HepG2 (cell line): ENCODE results near the gene L1CAM. TPM values are rescaled to one million over a fixed set of nuclear protein-coding genes. Genes with fewer than 3 reads are reported as not detected.

Source experiments
- ATAC-seq: fragments of 200-7000 bp; cut with Tn5 transposase; 3 replicates; pipeline ENCODE4 v1.9.1; 2020; ENCODE audit warnings: mild to moderate bottlenecking, moderate library complexity
- BruUV-seq: library from RNA; stranded (reverse); fragments of 400-500 nt; replicated peaks from 2 replicates; lab custom pipeline; 2021; lab: Mats Ljungman, UMichigan
- CTCF ChIA-PET: fragments of 300-600 bp; formaldehyde crosslinking; extraction: SDS; loops from one replicate; lab custom pipeline; 2021; ENCODE audit warnings: low total read pairs, inconsistent platforms, low intra/inter-chr PET ratio; lab: Yijun Ruan, JAX
- POLR2A ChIA-PET: fragments of 350-600 bp; sonication (Branson Sonifier 250); formaldehyde crosslinking; loops from one replicate; lab custom pipeline; 2020; ENCODE audit warnings: antibody characterized with exemption, inconsistent platforms; lab: Yijun Ruan, JAX
- DNase-seq: peaks from one replicate; pipeline ENCODE4 v3.0.0-alpha.2; 2015; ENCODE audit warnings: low spot score
- FAIRE-seq: peaks from 3 replicates; lab custom pipeline; 2011; peaks lifted over from hg19 to GRCh38; lab: Jason Lieb, UNC
- H2AFZ ChIP-seq: one replicate; pipeline ENCODE4 v1.6.1; 2011; ENCODE audit warnings: low read length, inconsistent platforms
- H3K27ac ChIP-seq: fragments of 300-600 bp; 3 replicates; pipeline ENCODE4 v1.8.0; 2011; ENCODE audit warnings: mixed run types, mild to moderate bottlenecking, mixed read lengths, low read length, inconsistent platforms; ENCODE audit not compliant: insufficient read depth; ENCODE audit errors: extremely low read length
- H3K27me3 ChIP-seq, 2 experiments: fragments of 200-600 bp in 1 of 2; 2 replicates in 1 of 2; 3 replicates in 1 of 2; pipeline versions ENCODE4 v1.6.0 to v1.8.0; 2011; ENCODE audit warnings: low read length in 2 of 2, mild to moderate bottlenecking in 2 of 2, moderate library complexity in 2 of 2, inconsistent platforms in 1 of 2; ENCODE audit not compliant: insufficient read depth in 2 of 2, control insufficient read depth in 1 of 2
- H3K36me3 ChIP-seq, 2 experiments: fragments of 200-600 bp in 1 of 2; replicated peaks in 1 of 2; 2 replicates in 1 of 2; 3 replicates in 1 of 2; pipeline versions ENCODE4 v1.5.1 to v1.8.0; 2011; ENCODE audit warnings: low read length in 2 of 2, inconsistent platforms in 1 of 2; ENCODE audit not compliant: insufficient read depth in 2 of 2, control insufficient read depth in 1 of 2
- H3K4me1 ChIP-seq: 2 replicates; pipeline ENCODE4 v1.5.1; 2012; ENCODE audit warnings: low read length, inconsistent platforms; ENCODE audit not compliant: insufficient read depth
- H3K4me2 ChIP-seq: 2 replicates; pipeline ENCODE4 v1.6.0; 2011; ENCODE audit warnings: low read depth, low read length, inconsistent platforms
- H3K4me3 ChIP-seq, 3 experiments: fragments of 200-600 bp in 1 of 3; sonication (generic), shearing (Covaris generic) in 1 of 3; replicated peaks in 1 of 3; 2 replicates each; pipeline ENCODE4 v1.5.1; 2011 to 2016; ENCODE audit warnings: low read length in 3 of 3, inconsistent platforms in 2 of 3, low read depth in 2 of 3, mild to moderate bottlenecking in 2 of 3, control low read depth in 1 of 3, mixed read lengths in 1 of 3; ENCODE audit not compliant: insufficient read depth in 1 of 3
- H3K79me2 ChIP-seq: one replicate; pipeline ENCODE4 v1.6.1; 2011; ENCODE audit warnings: low read length, inconsistent platforms; ENCODE audit not compliant: insufficient read depth
- H3K9ac ChIP-seq: 2 replicates; pipeline ENCODE4 v1.6.0; 2011; ENCODE audit warnings: mild to moderate bottlenecking, low read depth, low read length, inconsistent platforms; ENCODE audit not compliant: insufficient read depth
- H3K9me3 ChIP-seq: 2 replicates; pipeline ENCODE4 v1.5.1; 2012; ENCODE audit warnings: mild to moderate bottlenecking, low read length
- H4K20me1 ChIP-seq: 2 replicates; pipeline ENCODE4 v1.6.0; 2011; ENCODE audit warnings: inconsistent platforms, mild to moderate bottlenecking, low read length, moderate library complexity; ENCODE audit not compliant: insufficient read depth
- BRD4 ChIP-seq: sonication (generic); formaldehyde crosslinking; IDR thresholded peaks from 2 replicates; pipeline ENCODE4 v1.4.0; 2020; ENCODE audit warnings: missing genetic modification reagents
- CEBPB ChIP-seq: IDR thresholded peaks from 2 replicates; pipeline ENCODE4 v1.6.1; 2011; ENCODE audit warnings: low read depth, low read length, improper control_type of control experiment, borderline replicate concordance
- CHD2 ChIP-seq: IDR thresholded peaks from 2 replicates; pipeline ENCODE4 v1.6.1; 2011; ENCODE audit warnings: low read depth, low read length, improper control_type of control experiment
- CREB1 ChIP-seq, 2 experiments: fragments of 450-650 bp in 1 of 2; IDR thresholded peaks; 2 replicates each; pipeline ENCODE4 v1.6.1; 2016 to 2017; ENCODE audit warnings: control low read depth in 1 of 2, mild to moderate bottlenecking in 1 of 2, missing compliant biosample characterization in 1 of 2, missing genetic modification characterization in 1 of 2
- EP300 ChIP-seq, 3 experiments: sonication (generic) in 1 of 3; formaldehyde crosslinking in 1 of 3; IDR thresholded peaks; 2 replicates each; pipeline versions ENCODE4 v1.5.1 to v1.6.1; 2011 to 2020; ENCODE audit warnings: low read depth in 2 of 3, low read length in 2 of 3, borderline replicate concordance in 1 of 3, improper control_type of control experiment in 1 of 3, mild to moderate bottlenecking in 1 of 3, missing genetic modification reagents in 1 of 3, moderate library complexity in 1 of 3
- POLR2A ChIP-seq, 2 experiments: IDR thresholded peaks; 2 replicates each; pipeline ENCODE4 v1.6.1; 2011; ENCODE audit warnings: low read depth in 2 of 2, low read length in 2 of 2, mild to moderate bottlenecking in 1 of 2, moderate library complexity in 1 of 2; ENCODE audit not compliant: insufficient read depth in 1 of 2
- RBFOX2 ChIP-seq: fragments of 200-400 bp; formaldehyde crosslinking; IDR thresholded peaks from 2 replicates; pipeline ENCODE4 v1.6.1; 2017; ENCODE audit warnings: low read depth, mild to moderate bottlenecking, low read length
- ZNF704 ChIP-seq: sonication (generic); formaldehyde crosslinking; IDR thresholded peaks from 2 replicates; pipeline ENCODE4 v1.8.1; 2023; ENCODE audit warnings: mild to moderate bottlenecking, inconsistent platforms, moderate library complexity, missing genetic modification reagents, borderline replicate concordance
- ZNF713 ChIP-seq: sonication (generic); formaldehyde crosslinking; IDR thresholded peaks from 2 replicates; pipeline ENCODE4 v1.4.0; 2020; ENCODE audit warnings: mild to moderate bottlenecking, missing genetic modification reagents
- ZSCAN30 ChIP-seq: sonication (generic); formaldehyde crosslinking; IDR thresholded peaks from 2 replicates; pipeline ENCODE4 v1.5.0; 2020; ENCODE audit warnings: mild to moderate bottlenecking, missing genetic modification reagents
- WGBS: methylation state at CpG from one replicate; pipeline ENCODE4 v1.1.6; 2017; ENCODE audit warnings: low lambda C conversion rate; 5-methylcytosine and 5-hydroxymethylcytosine counted together
- in situ Hi-C: cut with HindIII; loops from 2 replicates; pipeline ENCODE4 v1.10.0; 2017; ENCODE audit warnings: low pct_unique_long_range_greater_than_20kb; ENCODE audit not compliant: extremely low pct_ligation_motif_present
- intact Hi-C: fragments of 100-400 bp; cut with micrococcal nuclease; formaldehyde crosslinking; loops from one replicate; pipeline ENCODE4 v1.10.0; 2022; ENCODE audit not compliant: unreplicated experiment
- polyA plus RNA-seq, 8 experiments: library from polyadenylated mRNA; depleted of rRNA in 3 of 8; stranded (reverse) in 7 of 8; unstranded in 1 of 8; fragments of >200 nt; fragmentation: Illumina TruSeq in 4 of 8; extraction: Trizol in 4 of 8; gene quantifications; 2 replicates each; pipeline versions ENCODE4 v1.2.1 to v1.2.3, GENCODE V29; 2011 to 2016; ENCODE audit warnings: low read depth in 4 of 8, missing spikeins in 1 of 8, mixed read lengths in 1 of 8; ENCODE audit not compliant: insufficient read depth in 1 of 8
- total RNA-seq, 5 experiments: library from RNA; depleted of rRNA; stranded (reverse); fragments of >200 nt; fragmentation: Illumina TruSeq; extraction: Trizol; gene quantifications; 2 replicates each; pipeline ENCODE4 v1.2.3, GENCODE V29; 2016; ENCODE audit warnings: low read depth in 1 of 5
- TF ChIP-seq, protein P1 (sequence below): sonication (generic); formaldehyde crosslinking; conservative IDR thresholded peaks from 2 replicates; pipeline ENCODE4 v1.8.0; 2022; ENCODE audit warnings: low read depth, missing genetic modification reagents
- TF ChIP-seq, protein P2 (sequence below): sonication (generic); formaldehyde crosslinking; IDR thresholded peaks from 2 replicates; pipeline ENCODE4 v1.8.1; 2023; ENCODE audit warnings: mild to moderate bottlenecking, moderate library complexity, missing genetic modification reagents
- TF ChIP-seq, protein P3 (sequence below): IDR thresholded peaks from 2 replicates; pipeline ENCODE4 v1.4.0; 2020; ENCODE audit warnings: mild to moderate bottlenecking, missing genetic modification reagents

The L1CAM gene
- total and polyA plus RNA-seq, 2 of the 13 experiments (the other 11 are each of a cell fraction or from before 2014, with no cell fraction given) = 1.4 to 2.0 TPM

DNA sequence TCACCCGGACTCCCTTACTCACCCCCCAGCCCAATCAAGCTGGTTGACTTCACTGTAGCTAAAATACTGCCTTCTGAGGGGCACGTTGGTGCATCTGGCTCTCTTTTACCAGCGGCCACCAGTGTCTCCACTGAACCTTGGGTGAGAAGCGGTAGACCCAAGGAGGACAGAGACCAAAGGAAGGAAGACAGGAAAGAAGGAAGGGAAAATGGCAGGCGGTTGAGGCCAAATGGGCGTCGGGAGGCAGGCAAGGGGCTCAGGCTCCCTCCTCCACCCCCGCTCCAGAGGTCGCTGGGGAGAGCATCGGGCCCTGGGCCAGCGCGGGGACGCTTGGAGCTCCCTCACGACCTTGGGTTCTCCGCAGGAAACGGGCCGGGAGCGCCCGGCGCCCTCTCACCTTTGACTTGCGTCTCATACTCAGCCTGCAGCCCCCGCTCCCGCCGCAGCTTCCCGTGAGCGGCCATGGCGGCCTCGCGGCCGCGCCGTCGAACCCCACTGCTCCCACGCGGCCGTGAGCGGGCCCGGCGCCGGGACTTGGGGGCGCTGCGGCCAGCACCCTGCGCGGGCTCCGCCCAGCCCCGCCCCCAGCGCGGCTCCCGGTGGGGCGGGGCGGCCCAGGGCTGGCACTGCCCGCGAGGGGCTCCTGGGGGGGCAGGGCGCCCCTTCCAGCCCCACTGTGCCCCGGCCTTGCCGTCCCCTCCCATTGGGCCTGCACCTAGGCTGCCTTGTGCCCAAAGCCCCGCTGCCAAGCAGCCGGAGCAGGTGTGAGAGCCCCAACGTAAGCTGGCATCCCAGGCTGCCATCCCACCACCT lies 40.0 kb upstream of the L1CAM start, which contains the start of gene ARHGAP4:
Gene ARHGAP4 (minus strand): TSS at position 526 of the 813 bp plus-strand sequence. CDS start 62 bp downstream, at position 464.
- 89% methylated on average over 3 of the region's 59 CpGs for WGBS
- peak within 1 kb of the TSS; percentile 89 for H3K9ac ChIP-seq
- peaks cover 1 to 3% of the 10 kb centered on the region in 2 experiments; a peak in 1 of 5 replicates for H3K36me3 ChIP-seq
- no peak for ATAC-seq
- ChIA-PET POLR2A (interaction anchor here (0.7 to 4.2 kb wide), 9 partner anchors 10 to 299 kb away, joined by 3 to 82 read pairs (median 6); partner anchors contain the start of genes HCFC1, IDH3G, NAA10 and RENBP), CTCF (interaction anchor here (4.4 kb wide), 1 partner anchor 21 kb away, joined by 29 read pairs; no protein-coding TSS in a partner anchor)
- intact Hi-C loops = loop anchor here (2.0 kb wide), 1 partner anchor 21 kb away; no protein-coding TSS in a partner anchor
- no peaks in the 10 kb centered on the region for H4K20me1 ChIP-seq
- peak within 1 kb of the TSS; percentile 30 to 79 (median 76); a peak in 5 of 6 replicates for H3K4me3 ChIP-seq
- in situ Hi-C loops = no loop called here
- H3K27me3 ChIP-seq = no peaks in the 10 kb centered on the region; a peak in 1 of 5 replicates
- no peak for DNase-seq
- peak within 1 kb of the TSS; percentile 89 for H3K27ac ChIP-seq
- peak within 1 kb of the TSS; percentile 76 for H3K4me2 ChIP-seq
- no peak within 1 kb of the TSS for H2AFZ ChIP-seq
- BruUV-seq = no TSS peak
- H3K4me1 ChIP-seq = peaks cover 69% of the 10 kb centered on the region
- H3K9me3 ChIP-seq = no peaks in the 10 kb centered on the region
- FAIRE-seq = no peak
- no peaks in the 10 kb centered on the region for H3K79me2 ChIP-seq
- TF ChIP-seq, protein P1, sequence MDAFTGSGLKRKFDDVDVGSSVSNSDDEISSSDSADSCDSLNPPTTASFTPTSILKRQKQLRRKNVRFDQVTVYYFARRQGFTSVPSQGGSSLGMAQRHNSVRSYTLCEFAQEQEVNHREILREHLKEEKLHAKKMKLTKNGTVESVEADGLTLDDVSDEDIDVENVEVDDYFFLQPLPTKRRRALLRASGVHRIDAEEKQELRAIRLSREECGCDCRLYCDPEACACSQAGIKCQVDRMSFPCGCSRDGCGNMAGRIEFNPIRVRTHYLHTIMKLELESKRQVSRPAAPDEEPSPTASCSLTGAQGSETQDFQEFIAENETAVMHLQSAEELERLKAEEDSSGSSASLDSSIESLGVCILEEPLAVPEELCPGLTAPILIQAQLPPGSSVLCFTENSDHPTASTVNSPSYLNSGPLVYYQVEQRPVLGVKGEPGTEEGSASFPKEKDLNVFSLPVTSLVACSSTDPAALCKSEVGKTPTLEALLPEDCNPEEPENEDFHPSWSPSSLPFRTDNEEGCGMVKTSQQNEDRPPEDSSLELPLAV (CRISPR knock-in tag) = no peak
- TF ChIP-seq, protein P2, sequence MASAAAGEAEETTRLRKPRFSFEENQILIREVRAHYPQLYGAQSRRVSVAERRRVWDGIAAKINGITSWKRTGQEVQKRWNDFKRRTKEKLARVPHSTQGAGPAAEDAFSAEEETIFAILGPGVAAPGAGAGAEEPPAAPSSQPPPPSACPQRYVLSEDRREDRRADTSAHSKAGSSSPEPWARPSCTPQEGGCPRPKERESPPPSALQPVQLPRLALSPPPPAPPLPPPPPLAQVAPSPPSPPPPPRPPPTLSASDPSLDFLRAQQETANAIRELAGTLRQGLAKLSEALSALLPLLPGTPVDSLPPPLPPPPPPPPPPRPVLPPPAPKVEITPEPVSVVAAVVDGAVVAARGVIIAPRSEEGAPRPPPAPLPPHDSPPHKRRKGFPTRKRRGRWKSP (CRISPR knock-in tag) = no peak
- TF ChIP-seq POLR2A (IDR thresholded peaks at IDR 0.05; ENCODE audit: insufficient read depth in 1 of 2, low read depth in 2 of 2, low read length in 2 of 2) (peak in 1 of 2 experiments; percentile 21; a peak in 1 of 4 replicates), RBFOX2 (0 out of 2 replicates have a peak, but pooled peaks have one; percentile 24), CREB1 (IDR thresholded peaks at IDR 0.05) (no peak), CREB1 (CRISPR knock-in tag; IDR thresholded peaks at IDR 0.05) (no peak), CEBPB (no peak), ZNF713 (CRISPR knock-in tag) (no peak), ZSCAN30 (CRISPR knock-in tag) (no peak), BRD4 (CRISPR knock-in tag) (no peak), ZNF704 (no peak), CHD2 (no peak), EP300 (IDR thresholded peaks at IDR 0.05; ENCODE audit: low read depth in 2 of 2, low read length in 2 of 2) (no peak), EP300 (CRISPR knock-in tag; IDR thresholded peaks at IDR 0.05; ENCODE audit: borderline replicate concordance) (no peak)
- TF ChIP-seq, protein P3, sequence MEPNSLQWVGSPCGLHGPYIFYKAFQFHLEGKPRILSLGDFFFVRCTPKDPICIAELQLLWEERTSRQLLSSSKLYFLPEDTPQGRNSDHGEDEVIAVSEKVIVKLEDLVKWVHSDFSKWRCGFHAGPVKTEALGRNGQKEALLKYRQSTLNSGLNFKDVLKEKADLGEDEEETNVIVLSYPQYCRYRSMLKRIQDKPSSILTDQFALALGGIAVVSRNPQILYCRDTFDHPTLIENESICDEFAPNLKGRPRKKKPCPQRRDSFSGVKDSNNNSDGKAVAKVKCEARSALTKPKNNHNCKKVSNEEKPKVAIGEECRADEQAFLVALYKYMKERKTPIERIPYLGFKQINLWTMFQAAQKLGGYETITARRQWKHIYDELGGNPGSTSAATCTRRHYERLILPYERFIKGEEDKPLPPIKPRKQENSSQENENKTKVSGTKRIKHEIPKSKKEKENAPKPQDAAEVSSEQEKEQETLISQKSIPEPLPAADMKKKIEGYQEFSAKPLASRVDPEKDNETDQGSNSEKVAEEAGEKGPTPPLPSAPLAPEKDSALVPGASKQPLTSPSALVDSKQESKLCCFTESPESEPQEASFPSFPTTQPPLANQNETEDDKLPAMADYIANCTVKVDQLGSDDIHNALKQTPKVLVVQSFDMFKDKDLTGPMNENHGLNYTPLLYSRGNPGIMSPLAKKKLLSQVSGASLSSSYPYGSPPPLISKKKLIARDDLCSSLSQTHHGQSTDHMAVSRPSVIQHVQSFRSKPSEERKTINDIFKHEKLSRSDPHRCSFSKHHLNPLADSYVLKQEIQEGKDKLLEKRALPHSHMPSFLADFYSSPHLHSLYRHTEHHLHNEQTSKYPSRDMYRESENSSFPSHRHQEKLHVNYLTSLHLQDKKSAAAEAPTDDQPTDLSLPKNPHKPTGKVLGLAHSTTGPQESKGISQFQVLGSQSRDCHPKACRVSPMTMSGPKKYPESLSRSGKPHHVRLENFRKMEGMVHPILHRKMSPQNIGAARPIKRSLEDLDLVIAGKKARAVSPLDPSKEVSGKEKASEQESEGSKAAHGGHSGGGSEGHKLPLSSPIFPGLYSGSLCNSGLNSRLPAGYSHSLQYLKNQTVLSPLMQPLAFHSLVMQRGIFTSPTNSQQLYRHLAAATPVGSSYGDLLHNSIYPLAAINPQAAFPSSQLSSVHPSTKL (CRISPR knock-in tag) = no peak
